ENCODE results near the gene TLE4. TPM values are rescaled to one million over a fixed set of nuclear protein-coding genes. Genes with fewer than 3 reads are reported as not detected.
A peak's percentile ranks its signal among the peaks of the same experiment; 100 is the strongest.
"Not testable (repeated sequence)": the region's sequence is repeated elsewhere in the genome, so short reads cannot be mapped to it uniquely, and the experiment has no call there.

The TLE4 gene
- total and polyA plus RNA-seq, 7 experiments from 2014 or later = 21.0 to 196 (median 102) TPM

DNA sequence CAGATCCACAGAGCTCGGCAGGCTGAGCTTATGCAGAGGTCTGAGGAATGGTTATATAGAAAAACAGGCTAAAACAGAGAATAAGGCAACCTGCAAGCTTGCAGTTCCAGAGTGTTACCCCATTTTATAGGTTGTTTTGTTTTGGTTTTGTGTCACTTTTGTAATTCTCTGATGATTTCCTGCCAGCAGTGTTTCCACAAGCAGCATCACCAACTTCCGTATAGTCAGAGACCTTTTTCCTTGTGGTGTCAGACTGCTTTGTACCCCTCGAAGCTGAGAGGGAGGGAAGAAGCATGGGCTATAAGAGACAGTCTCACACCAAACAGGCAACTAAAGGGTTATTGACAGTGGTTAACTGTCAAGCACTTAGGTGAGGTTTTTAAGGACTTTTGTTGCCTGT, 61.8 kb downstream of the TLE4 start:
- peak; percentile 36 for ATAC-seq
- H3K4me1 ChIP-seq (ENCODE audit: control insufficient read depth in 2 of 2, insufficient read depth in 2 of 2, low read length in 2 of 2) = peaks cover 0 to 46% of the 10 kb centered on the region in 2 donors
- Mint-ChIP-seq H3K27ac (peak overlapping the region in 3 of 9 donors; percentile 13 to 28 (median 21)), H3K36me3 (peaks cover 6 to 60% (median 35%) of the 10 kb centered on the region in 5 donors), H3K27me3 (no peaks in the 10 kb centered on the region), H3K4me3 (peak overlapping the region in 1 of 10 donors; percentile 22), H3K9me3 (peaks cover 0 to 5% (median 1%) of the 10 kb centered on the region in 11 donors), H3K4me1 (peaks cover 34 to 88% (median 71%) of the 10 kb centered on the region in 7 donors)
- no peaks in the 10 kb centered on the region for H3K36me3 ChIP-seq (ENCODE audit: control insufficient read depth in 2 of 3, insufficient read depth in 3 of 3, low read length in 3 of 3)
- ChIA-PET CTCF (no interaction called here), POLR2A (no interaction called here)
- intact Hi-C loops (cut with micrococcal nuclease) = loop anchor here in 1 of 2 donors (5.0 kb wide), 1 partner anchor 39 kb away; no protein-coding TSS in a partner anchor
- no peak for DNase-seq
- H3K27ac ChIP-seq (ENCODE audit: low read depth, low read length) = no peak overlapping the region
- H3K9me3 ChIP-seq (ENCODE audit: control insufficient read depth in 2 of 3, low read length in 3 of 3) = no peaks in the 10 kb centered on the region
- H3K27me3 ChIP-seq (ENCODE audit: control insufficient read depth in 2 of 2, insufficient read depth in 2 of 2, low read length in 2 of 2) = no peaks in the 10 kb centered on the region
- no peak overlapping the region for H3K4me3 ChIP-seq (ENCODE audit: low read length)

DNA sequence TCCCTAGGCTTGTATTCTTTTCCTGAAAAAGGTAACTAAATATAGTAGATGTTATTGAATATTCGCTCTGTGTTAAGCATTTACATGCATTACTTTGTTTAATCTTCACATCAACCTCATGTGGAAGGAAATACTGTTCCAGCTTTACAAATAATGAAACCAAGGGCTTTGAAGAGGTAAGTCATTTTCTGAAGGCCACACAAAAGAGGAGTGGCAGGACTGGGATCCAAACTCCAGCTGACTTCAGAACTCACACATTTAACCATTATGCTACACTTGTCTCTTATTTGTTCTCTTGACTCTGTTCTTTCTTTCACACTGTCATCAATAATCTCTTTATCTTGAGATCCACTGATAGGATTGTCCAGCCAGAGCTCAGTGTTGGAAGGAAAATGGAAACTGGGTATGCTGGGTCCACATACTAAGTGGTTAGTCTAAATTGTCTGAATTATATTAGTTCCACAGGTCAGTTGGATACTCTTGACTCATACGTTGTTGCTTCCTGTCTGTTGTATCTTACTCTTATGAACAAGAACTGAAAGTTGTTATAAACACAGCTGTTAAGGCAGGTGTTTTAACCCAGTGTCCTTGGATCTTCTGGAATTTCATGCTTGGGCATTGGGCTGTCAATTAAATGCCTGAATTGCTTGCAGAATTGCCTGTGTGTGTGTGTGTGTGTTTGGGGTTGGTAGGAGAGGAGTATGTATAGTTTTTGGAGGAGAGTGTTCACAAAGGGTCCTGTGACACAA, 65.6 kb downstream of the TLE4 start:
- DNase-seq = no peak
- ChIA-PET POLR2A (no interaction called here), CTCF (no interaction called here)
- Histone ChIP-seq H3K27ac (ENCODE audit: low read depth, low read length) (no peak overlapping the region), H3K27me3 (ENCODE audit: control insufficient read depth in 2 of 2, insufficient read depth in 2 of 2, low read length in 2 of 2) (no peaks in the 10 kb centered on the region), H3K36me3 (ENCODE audit: control insufficient read depth in 2 of 3, insufficient read depth in 3 of 3, low read length in 3 of 3) (no peaks in the 10 kb centered on the region), H3K4me3 (ENCODE audit: low read length) (no peak overlapping the region), H3K4me1 (ENCODE audit: control insufficient read depth in 2 of 2, insufficient read depth in 2 of 2, low read length in 2 of 2) (peaks cover 11 to 21% of the 10 kb centered on the region in 2 donors), H3K9me3 (ENCODE audit: control insufficient read depth in 2 of 3, low read length in 3 of 3) (no peaks in the 10 kb centered on the region)
- peaks cover 0 to 12% (median 5%) of the 10 kb centered on the region in 11 donors for H3K9me3 Mint-ChIP-seq
- H3K36me3 Mint-ChIP-seq = peaks cover 11 to 63% (median 42%) of the 10 kb centered on the region in 5 donors
- H3K27me3 Mint-ChIP-seq = no peaks in the 10 kb centered on the region
- no peak for ATAC-seq
- peak overlapping the region in 3 of 9 donors; percentile 3 to 20 (median 8) for H3K27ac Mint-ChIP-seq
- H3K4me1 Mint-ChIP-seq = peaks cover 31 to 93% (median 78%) of the 10 kb centered on the region in 7 donors
- intact Hi-C loops (cut with micrococcal nuclease) = loop anchor here in 1 of 2 donors (2.0 kb wide), 1 partner anchor 15 kb away; no protein-coding TSS in a partner anchor
- H3K4me3 Mint-ChIP-seq = peak overlapping the region in 1 of 10 donors; percentile 8

DNA sequence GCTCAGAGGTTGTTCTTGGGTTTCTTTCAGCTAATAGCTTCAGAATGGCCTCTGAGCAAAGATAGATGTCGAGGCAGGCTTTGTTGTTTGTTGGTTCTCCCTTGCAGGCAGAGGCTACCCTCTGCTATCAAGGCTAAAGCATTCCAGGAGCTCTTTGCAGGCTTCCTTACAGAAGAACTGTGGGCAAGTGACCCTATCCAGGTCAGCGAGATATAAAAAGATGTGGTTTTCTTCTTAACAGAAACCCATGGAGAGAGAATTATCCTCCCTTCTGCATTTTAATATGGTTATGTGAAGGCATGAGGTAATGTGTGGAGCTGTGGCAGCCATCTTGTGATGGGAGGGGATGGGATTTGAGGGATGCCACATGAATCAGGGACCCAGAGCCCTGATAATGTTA, 67.0 kb downstream of the TLE4 start:
- no peak for DNase-seq
- peaks cover 11 to 67% (median 52%) of the 10 kb centered on the region in 5 donors for H3K36me3 Mint-ChIP-seq
- peaks cover 0 to 1% (median 0%) of the 10 kb centered on the region in 3 experiments for H3K36me3 ChIP-seq (ENCODE audit: control insufficient read depth in 2 of 3, insufficient read depth in 3 of 3, low read length in 3 of 3)
- no peak for ATAC-seq
- H3K9me3 ChIP-seq (ENCODE audit: control insufficient read depth in 2 of 3, low read length in 3 of 3) = peaks cover 0 to 2% (median 0%) of the 10 kb centered on the region in 3 experiments
- no peak overlapping the region for H3K27ac ChIP-seq (ENCODE audit: low read depth, low read length)
- ChIA-PET POLR2A (interaction anchor here (0.6 to 0.7 kb wide), 2 partner anchors 9 to 67 kb away, joined by 3 read pairs; no protein-coding TSS in a partner anchor), CTCF (no interaction called here)
- H3K9me3 Mint-ChIP-seq = peaks cover under 1 to 20% (median 11%) of the 10 kb centered on the region in 11 donors
- H3K27me3 Mint-ChIP-seq = no peaks in the 10 kb centered on the region
- peaks cover 24 to 87% (median 69%) of the 10 kb centered on the region in 7 donors for H3K4me1 Mint-ChIP-seq
- H3K4me1 ChIP-seq (ENCODE audit: control insufficient read depth in 2 of 2, insufficient read depth in 2 of 2, low read length in 2 of 2) = peaks cover 9 to 11% of the 10 kb centered on the region in 2 donors
- intact Hi-C loops (cut with micrococcal nuclease) = no loop called here
- no peaks in the 10 kb centered on the region for H3K27me3 ChIP-seq (ENCODE audit: control insufficient read depth in 2 of 2, insufficient read depth in 2 of 2, low read length in 2 of 2)
- H3K4me3 ChIP-seq (ENCODE audit: low read length) = no peak overlapping the region
- H3K4me3 Mint-ChIP-seq = peak overlapping the region in 4 of 10 donors; percentile 23 to 55 (median 42)
- H3K27ac Mint-ChIP-seq = peak overlapping the region in 3 of 9 donors; percentile 51 to 66 (median 53)

DNA sequence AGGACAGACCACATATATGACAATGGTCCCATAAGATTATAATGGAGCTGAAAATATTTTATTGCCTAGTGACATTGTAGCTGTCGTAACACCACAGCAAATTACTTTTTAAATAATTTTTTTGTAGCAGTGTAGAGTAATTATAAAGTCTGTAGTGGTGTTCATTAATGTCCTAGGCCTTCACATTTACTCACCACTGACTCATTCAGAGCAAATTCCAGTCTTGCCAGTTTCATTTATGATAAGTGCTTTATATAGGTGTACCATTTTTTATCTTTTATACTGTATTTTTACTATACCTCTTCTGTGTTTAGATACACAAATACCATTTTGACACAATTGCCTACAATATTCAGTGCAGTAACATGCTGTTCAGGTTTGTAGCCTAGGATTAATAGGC, 67.6 kb downstream of the TLE4 start:
- intact Hi-C loops (cut with micrococcal nuclease) = no loop called here
- H3K9me3 ChIP-seq (ENCODE audit: control insufficient read depth in 2 of 3, low read length in 3 of 3) = peaks cover 0 to 5% (median 0%) of the 10 kb centered on the region in 3 experiments
- no peak overlapping the region for H3K27ac ChIP-seq (ENCODE audit: low read depth, low read length)
- Mint-ChIP-seq H3K4me3 (peak overlapping the region in 3 of 10 donors; percentile 55 to 74 (median 62)), H3K4me1 (peaks cover 24 to 85% (median 68%) of the 10 kb centered on the region in 7 donors), H3K9me3 (peaks cover 2 to 24% (median 14%) of the 10 kb centered on the region in 11 donors), H3K36me3 (peaks cover 11 to 73% (median 58%) of the 10 kb centered on the region in 5 donors), H3K27me3 (no peaks in the 10 kb centered on the region), H3K27ac (peak overlapping the region in 1 of 9 donors; percentile 52)
- DNase-seq (no peak), ATAC-seq (no peak)
- H3K27me3 ChIP-seq (ENCODE audit: control insufficient read depth in 2 of 2, insufficient read depth in 2 of 2, low read length in 2 of 2) = no peaks in the 10 kb centered on the region
- no peak overlapping the region for H3K4me3 ChIP-seq (ENCODE audit: low read length)
- H3K36me3 ChIP-seq (ENCODE audit: control insufficient read depth in 2 of 3, insufficient read depth in 3 of 3, low read length in 3 of 3) = peaks cover 0 to 4% (median 0%) of the 10 kb centered on the region in 3 experiments
- H3K4me1 ChIP-seq (ENCODE audit: control insufficient read depth in 2 of 2, insufficient read depth in 2 of 2, low read length in 2 of 2) = peaks cover 7 to 11% of the 10 kb centered on the region in 2 donors
- CTCF ChIA-PET = no interaction called here
- POLR2A ChIA-PET = interaction anchor here (0.8 kb wide), 1 partner anchor 67 kb away, joined by 5 read pairs; the partner anchor contains the start of gene TLE4

DNA sequence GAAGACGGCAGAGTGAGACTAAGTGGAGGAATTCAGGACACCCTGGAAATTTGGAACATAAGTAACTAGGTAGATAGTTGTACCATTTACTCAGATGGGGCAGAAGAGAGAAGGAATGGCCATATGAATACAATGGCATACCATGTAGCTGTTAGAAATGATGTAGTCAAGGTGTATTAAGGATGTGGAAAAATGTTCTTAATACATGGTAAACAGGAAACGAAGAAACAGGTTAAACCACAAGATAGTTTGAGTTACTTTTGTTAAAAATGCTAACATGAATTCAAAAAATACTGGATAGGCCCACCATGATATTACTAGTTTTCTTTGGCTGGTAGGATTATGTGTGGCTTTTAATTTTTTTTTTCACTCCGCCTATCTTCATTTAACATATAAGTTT, 68.3 kb downstream of the TLE4 start:
- CTCF ChIA-PET; H3K4me3 ChIP-seq (ENCODE audit: low read length); intact Hi-C loops (cut with micrococcal nuclease); H3K27me3 Mint-ChIP-seq; H3K27ac ChIP-seq (ENCODE audit: low read depth, low read length); ATAC-seq; H3K36me3 ChIP-seq (ENCODE audit: control insufficient read depth in 2 of 3, insufficient read depth in 3 of 3, low read length in 3 of 3); H3K27me3 ChIP-seq (ENCODE audit: control insufficient read depth in 2 of 2, insufficient read depth in 2 of 2, low read length in 2 of 2); H3K9me3 ChIP-seq (ENCODE audit: control insufficient read depth in 2 of 3, low read length in 3 of 3): not testable (repeated sequence)
- peaks cover 7 to 11% of the 10 kb centered on the region in 2 donors for H3K4me1 ChIP-seq (ENCODE audit: control insufficient read depth in 2 of 2, insufficient read depth in 2 of 2, low read length in 2 of 2)
- H3K9me3 Mint-ChIP-seq = peaks cover 2 to 29% (median 17%) of the 10 kb centered on the region in 11 donors
- peaks cover 22 to 83% (median 70%) of the 10 kb centered on the region in 7 donors for H3K4me1 Mint-ChIP-seq
- peak in 3 of 9 donors; percentile 18 to 33 (median 25) for DNase-seq
- peaks cover 16 to 76% (median 62%) of the 10 kb centered on the region in 5 donors for H3K36me3 Mint-ChIP-seq
- H3K4me3 Mint-ChIP-seq = peak overlapping the region; percentile 5 to 74 (median 52)
- H3K27ac Mint-ChIP-seq = peak overlapping the region in 4 of 9 donors; percentile 3 to 69 (median 41)
- POLR2A ChIA-PET = interaction anchor here (0.7 to 0.8 kb wide), 2 partner anchors 31 to 68 kb away, joined by 3 to 5 read pairs; partner anchors contain the start of gene TLE4

DNA sequence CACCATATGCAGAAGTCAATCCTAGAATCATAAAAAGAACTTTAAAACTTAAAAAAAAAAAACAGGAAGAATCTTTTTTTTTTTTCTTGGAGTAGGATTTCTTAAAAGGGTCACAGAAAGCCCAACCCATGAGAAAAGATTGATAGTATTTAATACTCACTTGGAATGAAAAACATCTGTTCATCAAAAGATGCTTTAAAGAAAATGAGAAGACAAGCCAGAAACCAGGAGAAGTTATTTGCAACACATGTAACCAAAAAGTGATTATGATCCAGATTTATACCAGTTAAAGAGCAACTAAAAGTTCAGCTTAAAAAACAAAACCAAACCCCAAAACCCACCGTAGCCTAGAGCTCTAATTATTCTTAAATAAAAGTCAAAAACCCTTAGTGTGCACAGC, 69.3 kb downstream of the TLE4 start:
- intact Hi-C loops (cut with micrococcal nuclease) = no loop called here
- no peak for ATAC-seq
- ChIA-PET POLR2A (interaction anchor here (0.6 kb wide), 2 partner anchors 169 to 196 kb away, joined by 3 read pairs; no protein-coding TSS in a partner anchor), CTCF (no interaction called here)
- Histone ChIP-seq H3K9me3 (ENCODE audit: control insufficient read depth in 2 of 3, low read length in 3 of 3) (peaks cover 0 to 5% (median 0%) of the 10 kb centered on the region in 3 experiments), H3K4me1 (ENCODE audit: control insufficient read depth in 2 of 2, insufficient read depth in 2 of 2, low read length in 2 of 2) (peaks cover 11 to 12% of the 10 kb centered on the region in 2 donors), H3K4me3 (ENCODE audit: low read length) (no peak overlapping the region), H3K36me3 (ENCODE audit: control insufficient read depth in 2 of 3, insufficient read depth in 3 of 3, low read length in 3 of 3) (peaks cover 0 to 4% (median 0%) of the 10 kb centered on the region in 3 experiments), H3K27me3 (ENCODE audit: control insufficient read depth in 2 of 2, insufficient read depth in 2 of 2, low read length in 2 of 2) (no peaks in the 10 kb centered on the region), H3K27ac (ENCODE audit: low read depth, low read length) (no peak overlapping the region)
- H3K9me3 Mint-ChIP-seq = peaks cover 2 to 29% (median 17%) of the 10 kb centered on the region in 11 donors
- H3K27me3 Mint-ChIP-seq = no peaks in the 10 kb centered on the region
- DNase-seq = no peak
- H3K36me3 Mint-ChIP-seq = peaks cover 19 to 72% (median 57%) of the 10 kb centered on the region in 5 donors
- peaks cover 22 to 80% (median 64%) of the 10 kb centered on the region in 7 donors for H3K4me1 Mint-ChIP-seq
- H3K4me3 Mint-ChIP-seq = peak overlapping the region in 2 of 10 donors; percentile 2 to 26
- H3K27ac Mint-ChIP-seq = peak overlapping the region in 4 of 9 donors; percentile 50 to 76 (median 62)

Data from naive thymus-derived CD4-positive, alpha-beta T cell (primary cell).